ENCODE measurements around the gene PVALB.

Gene PVALB, protein sequence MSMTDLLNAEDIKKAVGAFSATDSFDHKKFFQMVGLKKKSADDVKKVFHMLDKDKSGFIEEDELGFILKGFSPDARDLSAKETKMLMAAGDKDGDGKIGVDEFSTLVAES

DNA sequence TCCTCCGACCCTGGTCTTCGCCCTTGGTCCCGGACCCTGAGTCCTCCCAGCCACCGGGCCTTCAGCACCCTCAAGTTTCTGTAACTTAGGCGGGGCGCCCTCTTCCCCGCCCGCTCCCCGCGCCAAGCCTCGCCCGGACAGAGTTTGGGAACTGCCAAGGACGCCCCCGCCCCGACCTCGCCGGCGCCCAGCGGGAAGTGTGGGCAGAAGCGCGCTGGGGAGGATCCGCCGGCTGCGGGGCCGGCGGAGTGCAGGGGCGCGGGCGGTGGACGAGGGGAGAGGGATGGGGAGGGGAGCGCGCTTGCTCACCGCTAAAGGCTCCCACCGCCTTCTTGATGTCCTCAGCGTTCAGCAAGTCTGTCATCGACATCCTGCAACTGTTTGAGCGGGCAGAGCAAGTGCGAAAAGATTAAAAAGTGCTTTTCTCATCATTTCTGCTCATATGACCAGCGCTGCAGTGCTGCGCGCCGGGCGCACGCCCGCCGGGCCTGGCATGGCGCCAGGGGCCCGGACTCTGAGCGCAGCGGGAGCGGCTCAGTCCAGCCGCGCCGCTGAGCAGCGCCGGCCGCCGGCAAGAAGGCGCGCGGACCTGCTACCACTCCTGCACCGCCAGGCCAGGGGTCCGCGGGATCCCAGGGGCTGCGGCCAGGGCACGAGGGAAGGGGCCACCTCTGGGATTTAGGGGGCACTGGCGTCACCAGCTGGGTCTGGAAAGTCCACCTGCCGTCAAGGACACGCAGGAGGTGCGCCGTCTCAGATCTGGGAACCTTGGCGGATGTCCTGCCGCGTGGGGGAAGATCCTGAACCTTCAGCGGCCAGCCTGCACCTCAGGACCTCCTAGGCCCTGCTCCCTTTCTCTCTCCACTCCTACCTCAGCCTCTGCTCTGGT is at the start of gene PVALB:
Gene PVALB (minus strand): TSS at position 400 of the 889 bp plus-strand sequence. CDS start 30 bp downstream, at position 370.
- DNase-seq (ENCODE audit: low read depth in 2 of 2): no peak

DNA sequence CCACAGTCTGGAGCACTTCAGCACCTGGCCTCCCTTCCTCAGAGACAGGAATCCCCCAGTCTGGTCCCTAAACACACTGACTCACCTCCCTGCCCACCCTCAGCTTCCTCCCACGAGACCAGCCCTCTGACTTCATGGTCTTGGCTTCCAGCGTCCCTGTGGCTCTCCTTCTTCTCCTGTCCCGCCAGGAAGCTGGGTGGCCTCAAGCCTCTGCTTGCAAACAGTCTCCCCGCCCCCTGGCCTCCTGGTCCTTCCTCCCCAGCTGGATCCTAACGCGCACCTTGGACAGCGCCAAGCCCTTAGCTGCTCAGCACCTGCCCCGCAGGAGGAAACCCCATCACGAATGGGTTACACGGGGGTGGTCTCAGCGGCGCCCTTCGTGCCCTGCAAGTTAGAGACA is 48.5 kb upstream of the PVALB start:
- DNase-seq (ENCODE audit: low read depth in 2 of 2): no peak

DNA sequence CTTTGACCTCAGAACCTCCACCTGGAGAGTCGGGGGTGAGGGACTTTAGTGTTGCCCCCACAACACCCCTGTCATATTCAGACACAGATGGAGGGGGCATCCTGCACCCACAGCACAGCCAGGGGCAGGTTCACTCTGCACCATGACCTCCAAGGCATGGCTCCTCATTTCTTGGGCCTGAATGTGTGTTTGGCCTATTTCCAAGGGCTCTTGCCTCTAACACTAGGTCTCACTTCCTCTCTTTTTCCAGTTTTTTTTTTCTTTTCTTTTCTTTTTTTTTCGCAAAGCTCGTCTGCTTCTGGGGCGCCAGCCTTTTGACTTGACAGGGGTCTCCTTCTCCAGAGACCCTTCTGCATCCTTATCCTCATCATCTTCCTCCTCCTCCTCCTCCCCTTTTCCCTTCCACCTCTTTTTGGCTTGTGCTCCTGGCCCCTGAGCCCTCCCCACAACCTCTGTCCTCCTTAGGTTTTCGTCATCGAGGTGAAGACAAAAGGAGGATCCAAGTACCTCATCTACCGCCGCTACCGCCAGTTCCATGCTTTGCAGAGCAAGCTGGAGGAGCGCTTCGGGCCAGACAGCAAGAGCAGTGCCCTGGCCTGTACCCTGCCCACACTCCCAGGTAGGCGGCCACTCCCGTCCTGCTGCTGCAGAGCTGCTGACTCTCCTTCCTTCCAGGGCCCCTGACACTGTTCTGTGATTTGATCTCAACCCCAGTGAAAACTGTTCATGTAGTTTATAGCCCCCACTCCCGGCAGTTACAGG is 47.8 kb upstream of the PVALB start:
- no peak for DNase-seq (ENCODE audit: low read depth in 2 of 2)

DNA sequence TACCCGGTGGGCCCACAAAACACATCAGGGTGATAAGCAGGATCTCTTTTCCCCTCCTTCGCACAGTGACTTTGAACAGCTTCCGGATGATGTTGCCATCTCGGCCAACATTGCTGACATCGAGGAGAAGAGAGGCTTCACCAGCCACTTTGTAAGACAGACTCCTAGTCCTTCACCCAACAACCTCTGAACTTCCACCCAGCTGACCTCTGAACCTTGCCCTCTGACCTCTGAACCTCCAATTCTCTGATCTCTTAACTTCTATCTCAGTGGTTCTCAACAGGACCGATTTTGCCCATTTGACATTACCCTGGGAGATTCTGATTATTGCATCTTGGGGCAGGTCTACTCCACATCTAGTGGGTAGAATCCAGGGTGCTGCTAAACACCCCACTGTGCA is 47.1 kb upstream of the PVALB start:
- DNase-seq (ENCODE audit: low read depth in 2 of 2): no peak

DNA sequence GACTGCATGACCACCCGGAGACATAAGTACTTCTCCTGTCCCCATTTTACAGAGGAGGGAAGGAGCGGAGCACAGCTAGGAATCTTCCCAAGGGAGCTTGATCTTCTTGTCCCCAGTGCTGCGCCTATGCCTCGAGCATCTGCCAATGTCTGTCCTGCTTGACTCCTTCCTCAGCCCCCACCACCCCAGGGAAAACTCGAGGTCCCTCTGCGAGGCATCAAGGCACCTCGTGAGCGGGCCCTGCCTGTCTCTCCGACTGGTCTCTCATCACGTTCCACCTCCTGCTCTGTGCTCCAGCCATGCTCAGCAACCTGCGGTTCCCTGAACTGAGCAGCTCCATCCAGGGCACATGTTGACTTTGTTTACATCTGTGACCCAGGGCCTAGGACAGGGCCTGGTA is 46.4 kb upstream of the PVALB start:
- DNase-seq (ENCODE audit: low read depth in 2 of 2): no peak

DNA sequence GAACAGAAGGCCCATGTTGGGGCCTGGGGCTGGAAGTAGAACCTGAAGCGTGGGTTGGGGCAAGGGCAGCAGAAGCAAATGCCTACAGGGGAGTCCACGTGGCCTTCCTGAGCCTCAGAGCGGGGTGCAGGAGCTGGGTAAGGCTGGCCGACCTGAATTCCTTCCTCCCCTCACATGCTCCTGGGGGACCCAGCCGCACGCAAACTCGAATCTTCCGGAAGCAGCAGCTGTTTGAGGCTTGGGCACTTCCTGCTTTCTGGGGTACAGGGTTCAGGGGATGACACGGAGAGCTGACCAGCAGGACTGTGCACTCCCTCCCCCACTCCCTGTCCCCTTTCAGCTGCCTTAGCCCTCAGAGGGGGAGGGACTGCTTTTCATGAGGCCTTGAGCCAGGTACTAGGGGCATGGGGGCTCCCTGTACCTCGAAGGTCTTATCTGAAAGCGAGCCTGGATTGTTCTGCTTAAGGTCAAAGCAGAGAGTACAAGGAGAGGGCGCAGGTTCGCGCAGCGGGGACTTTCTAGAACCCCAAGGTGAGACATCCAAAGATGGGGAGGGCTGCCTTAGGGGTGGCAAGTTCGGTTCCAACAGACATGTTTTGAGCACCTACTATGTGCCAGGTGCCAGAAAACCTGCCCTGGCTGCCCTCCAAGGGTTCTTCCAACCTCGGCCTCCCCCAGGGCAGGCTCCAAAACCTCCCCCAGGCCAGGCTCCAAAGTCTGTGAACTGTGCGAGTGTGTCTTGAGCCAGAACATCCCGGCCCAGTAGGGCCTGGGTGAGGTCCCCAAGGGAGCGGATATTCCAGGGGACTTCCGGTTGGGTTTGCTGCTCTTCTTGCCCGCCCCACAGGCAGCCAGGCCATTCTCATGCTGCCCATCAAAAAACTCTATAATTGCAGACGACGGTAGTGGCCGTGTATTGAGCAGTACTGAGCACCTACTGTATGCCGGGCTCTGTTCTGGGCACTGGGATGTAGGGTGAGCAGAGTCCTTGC is 45.7 kb upstream of the PVALB start:
- DNase-seq (ENCODE audit: low read depth in 2 of 2): no peak

DNA sequence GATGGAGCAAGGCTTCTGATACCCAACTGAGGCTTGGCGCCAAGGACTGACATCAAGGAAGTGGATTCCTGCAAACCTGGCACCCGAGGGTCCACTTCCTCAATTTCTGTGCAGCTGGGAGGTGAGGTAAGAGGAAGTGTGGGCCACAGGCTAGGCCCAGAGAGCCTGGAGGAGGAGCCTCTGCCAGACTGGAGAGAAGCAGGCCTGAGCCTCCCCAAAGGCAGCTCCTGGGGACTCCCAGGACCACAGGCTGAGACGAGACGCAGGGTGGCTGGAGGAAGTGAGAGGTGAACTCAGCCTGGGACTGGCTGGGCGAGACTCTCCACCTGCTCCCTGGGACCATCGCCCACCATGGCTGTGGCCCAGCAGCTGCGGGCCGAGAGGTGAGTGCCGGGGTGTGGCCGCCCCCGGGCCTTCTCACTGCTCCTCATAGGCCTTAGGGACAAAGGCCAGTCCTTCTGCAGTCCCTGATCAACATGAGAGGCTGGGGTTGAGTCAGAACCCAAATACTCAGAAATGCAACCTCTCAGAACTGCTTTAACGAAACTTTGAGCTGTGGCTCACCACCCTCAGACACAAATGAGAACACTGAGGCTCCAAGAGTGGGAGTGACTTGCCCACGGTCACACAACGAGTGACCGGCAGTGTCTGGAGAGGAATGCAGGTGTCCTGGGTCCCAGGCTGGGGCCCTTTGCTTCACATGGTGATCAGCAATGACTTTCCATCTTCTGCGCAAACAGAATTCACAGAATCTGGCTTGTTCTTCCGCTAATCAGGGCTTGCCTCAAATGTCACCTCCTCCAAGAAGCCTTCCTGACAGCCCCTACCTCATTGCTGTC is 44.2 kb upstream of the PVALB start, which contains the start of gene NCF4:
Gene NCF4 (plus strand): TSS at position 186 of the 839 bp plus-strand sequence. CDS start 166 bp downstream, at position 352.
- DNase-seq (ENCODE audit: low read depth in 2 of 2): no peak

DNA sequence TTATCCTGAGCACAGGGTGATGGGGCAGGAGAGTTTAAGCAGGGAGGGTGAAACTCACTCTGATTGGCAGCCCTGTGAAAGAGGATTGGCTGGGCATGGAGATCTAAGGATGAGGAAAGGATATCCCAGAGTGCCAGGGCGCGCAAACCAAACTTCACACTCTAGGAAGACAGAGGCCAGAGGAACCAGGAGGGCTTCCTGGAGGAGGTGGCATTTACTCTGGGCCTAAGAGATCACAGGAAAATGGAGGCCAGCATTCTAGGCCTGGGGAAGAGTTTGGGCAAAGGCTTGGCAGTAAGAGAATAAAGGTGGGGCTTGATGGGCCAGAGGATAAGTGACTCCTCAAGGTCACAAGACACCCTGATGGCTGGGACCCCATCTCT is 43.6 kb upstream of the PVALB start:
- no peak for DNase-seq (ENCODE audit: low read depth in 2 of 2)

DNA sequence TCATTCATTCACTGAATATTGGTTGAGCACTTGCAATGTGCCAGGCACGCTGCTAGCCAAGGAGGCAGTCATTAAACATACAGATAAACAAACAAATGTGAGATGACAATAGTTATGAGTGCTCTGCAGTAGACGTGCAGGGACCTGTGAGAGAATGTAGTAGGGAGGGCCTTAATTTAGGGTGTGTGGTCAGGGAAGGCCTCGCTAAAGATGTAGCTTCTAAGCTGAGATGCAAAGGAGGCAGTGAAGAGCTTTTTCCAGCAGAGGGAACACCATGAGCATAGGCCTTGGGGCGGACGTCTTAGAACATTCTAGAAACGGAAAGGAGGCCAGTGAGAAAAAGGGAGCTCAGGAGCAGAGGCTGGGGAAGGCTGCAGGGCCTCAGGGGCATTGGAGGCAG is 43.2 kb upstream of the PVALB start:
- DNase-seq (ENCODE audit: low read depth in 2 of 2): no peak

DNA sequence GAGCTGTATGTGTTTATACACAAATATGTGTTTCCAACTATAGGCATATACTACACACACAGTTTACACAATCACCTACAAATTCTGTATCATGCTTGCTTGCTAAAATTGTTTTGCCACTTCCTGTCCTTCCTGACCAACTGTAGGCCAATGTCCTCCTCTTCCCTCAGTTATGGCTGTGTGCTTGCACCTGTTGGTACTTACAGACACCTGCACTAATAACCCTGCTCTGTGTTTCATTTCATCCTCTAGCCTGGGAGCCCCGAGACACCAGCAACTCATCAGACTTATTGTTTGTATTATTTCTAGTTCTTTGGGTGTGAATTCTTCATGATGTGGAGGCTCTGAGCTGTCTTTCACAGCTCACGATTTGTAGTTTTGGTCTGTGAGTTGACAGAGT is 42.1 kb upstream of the PVALB start:
- no peak for DNase-seq (ENCODE audit: low read depth in 2 of 2)

GRCh38 chr22:36858156-36858555 is 41.3 kb upstream of the PVALB start:
- no peak for DNase-seq (ENCODE audit: low read depth in 2 of 2)

GRCh38 chr22:36856792-36857135 is 39.9 kb upstream of the PVALB start:
- no peak for DNase-seq (ENCODE audit: low read depth in 2 of 2)

DNA sequence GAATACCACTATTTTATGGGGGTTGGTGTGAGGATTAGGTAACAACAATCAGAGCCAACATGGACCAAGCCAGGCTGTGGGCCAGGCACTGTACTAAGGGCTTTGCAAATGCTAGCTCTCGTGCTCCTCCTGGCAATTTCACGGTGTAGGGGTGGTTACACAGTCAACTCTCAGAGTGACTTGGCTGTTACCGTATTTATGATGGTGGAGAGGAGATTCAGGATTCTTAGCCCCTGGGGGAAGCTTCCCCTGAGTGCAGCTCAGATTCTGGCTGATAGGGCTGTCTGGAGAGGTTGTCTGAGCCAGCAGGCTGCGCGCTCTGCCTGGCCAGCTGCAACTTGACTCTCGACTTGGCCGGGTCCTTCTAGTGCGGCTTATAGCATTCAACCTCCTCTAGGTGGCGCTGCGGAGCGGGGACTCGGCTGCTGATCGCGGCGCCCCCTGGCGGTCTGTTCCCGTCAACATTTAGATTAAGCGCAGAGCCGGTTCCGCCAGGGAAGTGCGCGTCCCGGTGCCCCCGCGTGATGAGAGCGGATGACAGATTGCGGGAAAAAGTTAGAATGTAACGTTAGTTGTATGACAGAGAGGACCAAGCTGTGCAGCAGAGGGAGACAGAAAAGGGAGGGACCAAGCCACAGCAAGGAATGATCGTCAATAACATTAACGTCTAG is 39.4 kb upstream of the PVALB start:
- peak; percentile 70 to 76 for DNase-seq (ENCODE audit: low read depth in 2 of 2)

DNA sequence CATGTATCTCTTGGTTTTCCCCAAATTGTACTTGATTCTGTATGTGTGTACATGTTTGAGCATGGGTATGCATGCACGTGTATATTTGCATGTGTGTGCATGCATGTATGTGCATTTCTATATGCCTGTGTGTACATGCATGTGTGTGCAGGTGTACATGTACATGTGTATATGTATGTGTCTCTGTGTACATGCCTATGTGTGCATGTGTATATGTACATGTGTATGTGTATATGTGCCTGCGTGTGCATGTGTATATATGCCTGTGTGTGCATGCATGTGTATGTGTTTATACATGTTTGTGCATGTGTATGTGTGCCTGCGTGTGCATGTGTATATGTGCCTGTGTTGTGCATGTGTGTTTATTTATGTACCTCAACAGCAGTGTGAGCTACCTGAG is 38.6 kb upstream of the PVALB start:
- DNase-seq (ENCODE audit: low read depth in 2 of 2): no peak

DNA sequence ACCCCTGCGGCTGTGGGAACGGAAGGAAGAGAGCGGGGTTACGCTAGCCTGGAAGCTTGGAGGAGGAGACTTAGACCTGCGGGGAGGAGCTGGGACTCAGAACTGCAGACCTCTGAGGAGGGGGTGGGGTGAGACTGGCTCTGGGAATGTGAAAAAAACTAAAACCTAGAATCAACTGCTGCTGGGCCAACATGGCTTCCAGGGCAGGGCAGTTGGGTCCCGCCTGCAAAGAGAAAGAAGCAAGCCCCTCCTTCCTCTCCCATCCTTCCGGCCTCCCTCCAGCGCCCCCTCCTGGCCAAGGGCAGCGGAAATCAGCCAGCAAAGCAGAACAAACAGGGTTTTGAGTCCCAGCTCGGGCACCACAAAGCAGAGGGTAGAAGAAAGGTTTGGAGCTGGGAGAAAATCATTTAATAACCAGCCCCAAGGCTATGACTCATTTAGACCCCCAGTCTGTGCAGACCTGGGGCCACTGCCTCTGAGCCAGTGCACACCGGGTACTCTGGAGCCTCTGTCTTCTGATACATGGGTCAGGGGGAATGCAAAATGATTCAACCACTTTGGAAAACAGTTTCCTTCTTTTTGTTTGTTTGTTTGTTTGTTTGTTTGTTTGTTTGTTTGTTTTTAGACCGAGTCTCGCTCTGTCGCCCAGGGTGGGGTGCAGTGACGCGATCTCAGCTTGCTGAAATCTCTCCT is 36.7 kb upstream of the PVALB start:
- DNase-seq (ENCODE audit: low read depth in 2 of 2): peak; percentile 50 to 71

DNA sequence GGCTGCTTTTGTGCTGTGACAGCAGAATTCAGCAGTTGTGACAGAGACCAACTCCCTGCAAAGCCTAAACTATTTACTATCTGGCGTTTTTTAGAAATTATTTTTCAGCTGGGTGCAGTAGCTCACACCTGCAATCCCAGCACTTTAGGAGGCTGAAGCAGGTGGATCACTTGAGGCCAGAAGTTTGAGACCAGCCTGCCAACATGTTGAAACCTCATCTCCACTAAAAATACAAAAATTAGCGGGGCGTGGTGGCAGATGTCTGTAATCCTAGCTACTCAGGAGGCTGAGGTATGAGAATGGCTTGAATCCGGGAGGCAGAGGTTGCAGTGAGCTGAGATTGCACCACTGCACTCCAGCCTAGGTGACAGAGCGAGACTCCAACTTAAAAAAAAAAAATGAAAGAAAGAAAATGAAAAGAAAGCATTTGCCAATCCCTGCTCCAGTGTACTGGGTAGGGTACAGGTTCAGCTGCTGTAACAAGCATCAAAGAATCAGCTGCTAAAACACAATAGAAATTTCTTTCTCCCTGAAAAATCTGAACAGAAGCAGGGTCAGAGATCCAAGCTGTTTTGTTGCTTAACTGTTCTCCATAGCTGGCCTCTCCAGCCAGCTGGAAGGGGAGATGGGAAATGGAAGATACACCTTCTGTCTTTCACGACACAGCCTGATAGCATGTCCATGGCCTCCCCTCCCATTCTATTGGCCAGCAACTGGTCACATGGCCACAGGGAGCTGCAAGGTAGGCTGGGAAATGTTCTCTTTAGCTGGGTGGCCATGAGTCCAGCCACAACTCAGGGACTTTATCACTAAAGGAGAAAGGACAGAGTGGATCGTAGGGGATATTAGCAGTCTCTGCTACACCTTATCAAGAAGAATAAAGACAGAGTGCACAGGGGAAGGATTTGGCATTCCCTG is 35.5 kb upstream of the PVALB start:
- DNase-seq (ENCODE audit: low read depth in 2 of 2): no peak

GRCh38 chr22:36850682-36851081 is 33.8 kb upstream of the PVALB start:
- no peak for DNase-seq (ENCODE audit: low read depth in 2 of 2)

DNA sequence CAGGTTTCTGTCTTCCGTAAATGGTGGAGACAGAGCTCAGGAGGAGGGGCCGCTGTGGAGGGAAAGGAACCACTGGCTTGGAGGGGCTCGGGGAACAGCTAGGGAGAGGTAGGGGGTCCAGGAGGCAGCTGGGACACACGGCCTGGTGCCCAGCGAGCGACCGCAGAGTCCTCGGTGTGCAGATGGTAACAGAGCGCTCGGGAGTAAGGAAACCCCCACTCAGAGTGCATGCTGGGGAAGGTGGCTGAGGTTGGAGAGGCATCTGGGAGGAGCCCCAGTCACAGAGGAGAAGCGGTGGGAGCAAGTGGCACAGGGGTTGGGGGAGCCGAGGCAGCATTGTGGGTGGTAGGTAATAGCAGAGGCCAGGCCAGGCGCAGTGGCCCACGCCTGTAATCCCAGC is 33.2 kb upstream of the PVALB start:
- DNase-seq (ENCODE audit: low read depth in 2 of 2): no peak
